ENCODE results near the gene BRSK1. TPM values are rescaled to one million over a fixed set of nuclear protein-coding genes. Genes with fewer than 3 reads are reported as not detected.

Gene BRSK1
- polyA plus RNA-seq, 2 of the 4 experiments (the other 2 are of a cell fraction): 5.4 to 6.6 TPM

GRCh38 chr19:55265173-55265572, 18.6 kb upstream of the BRSK1 start:
- Histone ChIP-seq H3K4me1 (peaks cover 2% of the 10 kb centered on the region), H3K9me3 (peaks cover 9% of the 10 kb centered on the region; the same call in 2 of the 3 replicates), H3K27ac (no peak overlapping the region), H3K4me2 (no peak overlapping the region), H3K4me3 (no peak overlapping the region)
- WGBS (ENCODE audit: missing lambda C conversion rate): 91% methylated on average over 15 of the region's 16 CpGs
- TF ChIP-seq POLR2A (IDR thresholded peaks at IDR 0.05; ENCODE audit: low read length) (no peak), REST (IDR thresholded peaks at IDR 0.05) (no peak), TP53 (CRISPR knock-in tag; IDR thresholded peaks at IDR 0.05) (no peak), MAX (IDR thresholded peaks at IDR 0.05) (no peak), RAD21 (conservative IDR thresholded peaks at IDR 0.05 in 1 of 2, IDR thresholded peaks at IDR 0.05 in 1 of 2) (no peak), NFE2L2 (conservative IDR thresholded peaks at IDR 0.05; ENCODE audit: low read length) (no peak), KDM5A (IDR thresholded peaks at IDR 0.05) (no peak), HDAC2 (IDR thresholded peaks at IDR 0.05) (no peak), MYC (IDR thresholded peaks at IDR 0.05; ENCODE audit: borderline replicate concordance, low read length) (no peak), CHD2 (IDR thresholded peaks at IDR 0.05; ENCODE audit: low read length, partially characterized antibody) (no peak), RNF2 (IDR thresholded peaks at IDR 0.05; ENCODE audit: borderline replicate concordance, low read depth) (no peak), NR3C1 (IDR thresholded peaks at IDR 0.05) (no peak), HMGXB4 (CRISPR knock-in tag; IDR thresholded peaks at IDR 0.05; ENCODE audit: borderline replicate concordance) (no peak), POLR2AphosphoS2 (conservative IDR thresholded peaks at IDR 0.05; ENCODE audit: low read length) (no peak), ATOH8 (CRISPR knock-in tag; IDR thresholded peaks at IDR 0.05; ENCODE audit: low read depth) (no peak), SMC3 (IDR thresholded peaks at IDR 0.05) (no peak), GATA3 (IDR thresholded peaks at IDR 0.05; ENCODE audit: borderline replicate concordance) (no peak), PBX3 (IDR thresholded peaks at IDR 0.05) (no peak)
- ATAC-seq (0 out of 6 replicates have a peak, but pooled peaks of 1 of the 2 experiments have one; percentile 10), FAIRE-seq (no peak), DNase-seq (ENCODE audit: low read depth in 1 of 2, low spot score in 1 of 2) (no peak)
- POLR2A ChIA-PET: no interaction called here
- CTCF ChIA-PET: interaction anchor here (0.6 to 0.7 kb wide), 2 partner anchors 50 to 124 kb away, joined by 3 read pairs; no protein-coding TSS in a partner anchor

GRCh38 chr19:55265723-55266386, 17.9 kb upstream of the BRSK1 start:
- POLR2A ChIA-PET: no interaction called here
- ATAC-seq (no peak), FAIRE-seq (no peak), DNase-seq (ENCODE audit: low read depth in 1 of 2, low spot score in 1 of 2) (no peak)
- H3K4me2 ChIP-seq: no peak overlapping the region
- TF ChIP-seq CTCF (IDR thresholded peaks at IDR 0.05): no peak
- TF ChIP-seq FOSL2 (IDR thresholded peaks at IDR 0.05): no peak
- no peak for TF ChIP-seq FOSL2 (CRISPR knock-in tag; IDR thresholded peaks at IDR 0.05)
- no peak overlapping the region for H3K27ac ChIP-seq
- no peak overlapping the region for H3K4me3 ChIP-seq
- H3K4me1 ChIP-seq: no peaks in the 10 kb centered on the region
- CTCF ChIA-PET: interaction anchor here (0.6 to 1.2 kb wide), 5 partner anchors 15 to 238 kb away, joined by 3 read pairs; no protein-coding TSS in a partner anchor
- WGBS (ENCODE audit: missing lambda C conversion rate): 87% methylated on average over 10 of the region's 12 CpGs
- H3K9me3 ChIP-seq: peaks cover 9% of the 10 kb centered on the region; the same call in 2 of the 3 replicates

Data from A549 (cell line).